ENCODE measurements around the gene IRX2.

IRX2 gene

GRCh38 chr5:2750026-2750757 is 1.3 kb downstream of the IRX2 start:
- Mint-ChIP-seq H3K9me3 (no peaks in the 10 kb centered on the region), H3K27ac (peak overlapping the region; percentile 72), H3K27me3 (peaks cover 57% of the 10 kb centered on the region), H3K4me3 (peak overlapping the region; percentile 47), H3K4me1 (ENCODE audit: low read depth) (peaks cover 9% of the 10 kb centered on the region), H3K36me3 (ENCODE audit: low read depth) (peaks cover 3% of the 10 kb centered on the region)

DNA sequence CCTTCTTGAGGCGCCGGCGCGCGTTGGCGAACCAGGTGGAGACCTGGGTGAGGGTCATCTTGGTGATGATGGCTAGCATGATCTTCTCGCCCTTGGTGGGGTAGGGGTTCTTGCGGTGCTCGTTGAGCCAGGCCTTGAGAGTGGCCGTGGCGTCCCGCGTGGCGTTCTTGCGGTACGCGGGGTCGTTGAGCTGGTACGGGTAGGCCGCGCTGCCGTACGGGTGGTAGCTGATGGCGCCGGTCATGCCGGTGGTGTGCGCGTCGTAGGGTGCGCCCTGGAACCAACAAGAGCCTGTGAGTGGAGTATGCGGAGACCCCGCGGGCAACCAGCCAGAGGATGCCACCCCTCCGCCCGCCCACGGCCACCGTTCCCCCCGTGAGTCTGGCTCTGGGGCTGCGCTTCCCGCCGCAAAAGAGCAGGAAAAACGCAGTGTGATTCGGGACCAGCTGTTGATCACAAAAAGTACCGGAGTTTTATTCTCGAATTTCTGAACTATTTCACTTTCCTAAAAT is 1.9 kb downstream of the IRX2 start:
- H3K27ac Mint-ChIP-seq: peak overlapping the region; percentile 72
- H3K36me3 Mint-ChIP-seq (ENCODE audit: low read depth): peaks cover 3% of the 10 kb centered on the region
- H3K4me1 Mint-ChIP-seq (ENCODE audit: low read depth): peaks cover 9% of the 10 kb centered on the region
- no peaks in the 10 kb centered on the region for H3K9me3 Mint-ChIP-seq
- peak overlapping the region; percentile 47 for H3K4me3 Mint-ChIP-seq
- peaks cover 61% of the 10 kb centered on the region for H3K27me3 Mint-ChIP-seq

DNA sequence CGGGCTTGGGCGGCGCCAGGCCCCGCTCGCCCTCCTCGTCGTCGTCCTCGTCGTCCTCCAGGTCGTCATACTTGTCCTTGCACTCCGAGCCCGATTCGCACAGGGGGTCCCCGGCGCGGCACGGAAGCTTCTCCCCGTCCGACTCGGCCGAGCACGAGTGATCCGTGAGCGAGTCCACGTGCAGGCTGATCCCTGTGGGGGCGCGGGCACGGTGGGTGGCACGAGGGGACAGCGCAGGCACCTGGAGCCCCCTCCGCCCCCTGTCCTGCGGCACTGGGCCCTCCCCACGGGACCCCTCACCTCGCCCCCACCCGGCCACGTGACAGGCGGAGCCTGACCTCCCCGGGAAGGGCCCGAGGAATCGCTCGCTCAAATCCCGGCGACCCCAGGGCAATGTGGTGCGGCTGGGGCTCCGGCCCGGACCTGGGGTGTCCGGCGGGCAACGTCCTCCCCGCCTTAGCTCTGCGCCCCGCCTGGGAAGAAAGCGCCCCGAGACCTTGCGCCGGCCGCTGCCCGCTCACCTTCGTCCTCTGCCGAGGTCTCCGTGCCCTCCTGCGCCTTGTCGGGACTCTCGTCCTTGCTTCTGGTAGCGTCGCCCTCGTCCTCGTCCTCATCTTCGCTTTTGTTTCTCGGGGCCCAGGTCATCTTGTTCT is 2.5 kb downstream of the IRX2 start:
- Mint-ChIP-seq H3K4me3 (no peak overlapping the region), H3K27ac (peak overlapping the region; percentile 68), H3K36me3 (ENCODE audit: low read depth) (peaks cover 3% of the 10 kb centered on the region), H3K9me3 (no peaks in the 10 kb centered on the region), H3K4me1 (ENCODE audit: low read depth) (peaks cover 5% of the 10 kb centered on the region), H3K27me3 (peaks cover 61% of the 10 kb centered on the region)

DNA sequence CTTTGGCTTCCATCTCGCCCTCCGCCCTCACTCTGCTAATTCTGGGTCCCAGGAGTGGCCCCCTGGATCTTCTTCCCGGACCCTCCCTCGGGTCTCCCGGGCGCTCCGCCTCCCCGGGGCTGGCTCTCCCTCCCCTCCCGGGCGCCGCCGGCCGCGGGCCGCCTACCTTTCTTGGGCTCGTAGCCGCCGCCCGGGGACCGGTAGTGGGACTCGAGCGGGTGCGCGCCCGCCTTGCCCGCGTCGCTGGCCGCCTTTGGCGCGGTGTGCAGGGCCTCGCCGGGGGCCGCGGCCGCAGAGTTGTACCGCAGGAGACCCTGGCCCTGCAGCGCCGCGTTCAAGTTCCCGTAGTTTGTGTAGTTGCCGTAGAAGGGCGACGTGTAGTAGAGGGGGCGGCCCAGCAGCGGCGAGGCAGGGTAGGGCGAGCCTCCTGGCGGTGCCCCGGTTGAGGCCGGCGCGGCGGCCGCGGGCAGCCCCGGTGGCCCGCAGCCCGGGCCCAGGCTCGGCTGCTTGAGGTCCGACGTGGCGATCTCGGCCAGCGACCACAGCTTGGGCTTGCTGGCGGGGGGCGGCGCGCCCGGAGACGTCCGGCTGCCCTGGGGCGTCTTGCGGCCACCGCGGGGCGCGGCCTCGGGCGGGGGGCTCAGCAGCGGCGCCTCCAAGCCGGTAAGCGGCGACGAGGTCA is 3.2 kb downstream of the IRX2 start:
- no peak overlapping the region for H3K27ac Mint-ChIP-seq
- peaks cover 4% of the 10 kb centered on the region for H3K4me1 Mint-ChIP-seq (ENCODE audit: low read depth)
- H3K4me3 Mint-ChIP-seq: no peak overlapping the region
- H3K9me3 Mint-ChIP-seq: no peaks in the 10 kb centered on the region
- peaks cover 62% of the 10 kb centered on the region for H3K27me3 Mint-ChIP-seq
- peaks cover 3% of the 10 kb centered on the region for H3K36me3 Mint-ChIP-seq (ENCODE audit: low read depth)

- H3K36me3 Mint-ChIP-seq (ENCODE audit: low read depth): peaks cover 3% of the 10 kb centered on the region
Observed at GRCh38 chr5:2747363-2748162, 3.9 kb downstream of the IRX2 start.

GRCh38 chr5:2746561-2747032 is 4.9 kb downstream of the IRX2 start:
- Mint-ChIP-seq H3K27me3 (peaks cover 68% of the 10 kb centered on the region), H3K27ac (no peak overlapping the region), H3K4me3 (no peak overlapping the region), H3K4me1 (ENCODE audit: low read depth) (peaks cover 4% of the 10 kb centered on the region), H3K36me3 (ENCODE audit: low read depth) (peaks cover 3% of the 10 kb centered on the region), H3K9me3 (no peaks in the 10 kb centered on the region)

More at GRCh38 chr5:2747363-2748162, 3.9 kb downstream of the IRX2 start:
- Mint-ChIP-seq H3K27ac (no peak overlapping the region), H3K9me3 (no peaks in the 10 kb centered on the region), H3K27me3 (peaks cover 63% of the 10 kb centered on the region), H3K4me1 (ENCODE audit: low read depth) (peaks cover 4% of the 10 kb centered on the region), H3K4me3 (no peak overlapping the region)

DNA sequence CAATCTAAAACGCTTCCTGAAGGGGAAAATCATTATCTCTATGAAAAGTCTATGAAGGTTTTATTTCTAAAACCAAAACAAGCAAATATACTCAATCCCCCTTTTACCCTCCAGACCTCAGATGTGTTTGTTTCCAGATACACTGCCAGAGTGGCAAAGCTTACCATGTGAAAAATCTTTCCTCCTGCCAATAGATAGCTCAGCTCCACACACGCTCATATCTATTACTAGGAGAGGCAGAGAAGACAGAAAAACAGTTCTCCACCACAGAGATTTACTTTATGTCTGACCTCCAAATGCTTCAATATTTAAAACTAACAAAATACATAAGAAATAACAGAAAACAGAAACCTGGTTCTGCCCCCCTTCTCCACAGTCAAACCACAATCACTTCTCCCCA is 7.0 kb downstream of the IRX2 start:
- Mint-ChIP-seq H3K27me3 (peaks cover 69% of the 10 kb centered on the region), H3K36me3 (ENCODE audit: low read depth) (no peaks in the 10 kb centered on the region), H3K4me3 (no peak overlapping the region), H3K9me3 (no peaks in the 10 kb centered on the region), H3K27ac (no peak overlapping the region), H3K4me1 (ENCODE audit: low read depth) (peaks cover 3% of the 10 kb centered on the region)

- Mint-ChIP-seq H3K36me3 (ENCODE audit: low read depth) (no peaks in the 10 kb centered on the region), H3K4me1 (ENCODE audit: low read depth) (no peaks in the 10 kb centered on the region), H3K27ac (no peak overlapping the region), H3K4me3 (no peak overlapping the region), H3K9me3 (no peaks in the 10 kb centered on the region), H3K27me3 (peaks cover 72% of the 10 kb centered on the region)
Observed at GRCh38 chr5:2742921-2743679, 8.4 kb downstream of the IRX2 start.

DNA sequence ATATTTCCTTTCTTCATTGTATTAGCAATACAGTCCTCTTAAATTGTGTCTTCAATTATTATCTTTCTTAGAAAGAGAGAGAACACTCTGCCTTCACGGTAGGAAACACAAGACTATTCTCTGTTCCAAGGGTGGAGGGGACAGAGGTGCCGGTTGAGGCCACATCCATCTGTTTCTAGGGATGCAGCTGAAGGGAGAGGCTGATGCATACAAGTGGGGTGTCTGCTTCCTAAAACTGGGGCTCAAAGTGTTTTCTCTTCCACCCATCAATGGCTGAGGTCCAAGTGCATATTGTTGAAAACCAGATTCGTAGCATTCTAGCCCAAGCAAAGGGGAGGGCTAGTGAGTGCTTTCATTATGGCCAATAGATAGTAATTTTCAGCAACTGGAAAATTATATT is 9.5 kb downstream of the IRX2 start:
- no peaks in the 10 kb centered on the region for H3K4me1 Mint-ChIP-seq (ENCODE audit: low read depth)
- peaks cover 74% of the 10 kb centered on the region for H3K27me3 Mint-ChIP-seq
- H3K9me3 Mint-ChIP-seq: no peaks in the 10 kb centered on the region
- no peaks in the 10 kb centered on the region for H3K36me3 Mint-ChIP-seq (ENCODE audit: low read depth)
- H3K4me3 Mint-ChIP-seq: no peak overlapping the region
- H3K27ac Mint-ChIP-seq: no peak overlapping the region

GRCh38 chr5:2740876-2741555 is 10.5 kb downstream of the IRX2 start:
- H3K4me3 Mint-ChIP-seq: no peak overlapping the region
- no peak overlapping the region for H3K27ac Mint-ChIP-seq
- no peaks in the 10 kb centered on the region for H3K9me3 Mint-ChIP-seq
- no peaks in the 10 kb centered on the region for H3K36me3 Mint-ChIP-seq (ENCODE audit: low read depth)
- H3K27me3 Mint-ChIP-seq: peaks cover 72% of the 10 kb centered on the region
- H3K4me1 Mint-ChIP-seq (ENCODE audit: low read depth): no peaks in the 10 kb centered on the region

DNA sequence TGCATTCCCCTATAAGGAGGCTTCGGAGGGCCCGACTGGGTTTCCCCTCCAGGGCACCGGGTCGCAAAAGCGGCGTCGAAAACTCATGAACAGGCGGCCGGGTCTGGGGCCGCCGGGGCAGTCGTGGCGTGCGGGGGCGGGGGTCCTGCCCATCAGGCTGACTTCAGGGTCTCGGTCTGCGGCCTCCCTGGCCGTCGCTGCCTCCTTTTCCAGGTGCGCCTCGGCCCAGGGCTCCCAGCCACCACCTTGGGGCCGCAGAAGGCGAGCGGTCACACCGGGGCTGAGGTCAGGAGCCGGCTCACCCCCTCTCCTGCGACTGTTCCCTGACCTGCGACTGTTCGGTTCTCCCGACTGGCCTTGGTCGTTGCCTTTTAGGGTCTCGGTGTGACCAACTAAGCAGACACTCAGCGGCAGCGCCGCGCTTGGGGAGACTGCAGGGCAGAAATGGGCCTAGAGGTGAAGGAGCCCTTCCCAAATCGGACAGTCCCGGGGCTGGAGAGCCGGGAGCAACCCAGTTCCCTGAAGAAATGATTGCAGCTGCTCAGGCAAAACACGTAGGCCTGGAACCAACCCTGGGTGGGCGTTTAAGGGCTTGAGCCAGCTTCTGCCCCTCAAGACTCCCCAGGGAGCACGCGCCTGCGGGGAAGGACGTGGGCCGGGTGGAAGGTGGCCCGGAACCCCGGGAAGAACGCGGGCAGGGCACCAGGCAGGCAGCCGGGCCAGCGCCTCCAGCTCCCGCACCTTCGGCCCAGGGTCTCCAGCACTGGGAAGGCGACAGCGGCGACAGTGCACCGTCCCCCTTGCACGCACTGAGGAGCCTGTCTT is 11.2 kb downstream of the IRX2 start:
- Mint-ChIP-seq H3K4me3 (no peak overlapping the region), H3K27me3 (peaks cover 69% of the 10 kb centered on the region), H3K9me3 (no peaks in the 10 kb centered on the region), H3K36me3 (ENCODE audit: low read depth) (no peaks in the 10 kb centered on the region), H3K4me1 (ENCODE audit: low read depth) (no peaks in the 10 kb centered on the region), H3K27ac (no peak overlapping the region)

DNA sequence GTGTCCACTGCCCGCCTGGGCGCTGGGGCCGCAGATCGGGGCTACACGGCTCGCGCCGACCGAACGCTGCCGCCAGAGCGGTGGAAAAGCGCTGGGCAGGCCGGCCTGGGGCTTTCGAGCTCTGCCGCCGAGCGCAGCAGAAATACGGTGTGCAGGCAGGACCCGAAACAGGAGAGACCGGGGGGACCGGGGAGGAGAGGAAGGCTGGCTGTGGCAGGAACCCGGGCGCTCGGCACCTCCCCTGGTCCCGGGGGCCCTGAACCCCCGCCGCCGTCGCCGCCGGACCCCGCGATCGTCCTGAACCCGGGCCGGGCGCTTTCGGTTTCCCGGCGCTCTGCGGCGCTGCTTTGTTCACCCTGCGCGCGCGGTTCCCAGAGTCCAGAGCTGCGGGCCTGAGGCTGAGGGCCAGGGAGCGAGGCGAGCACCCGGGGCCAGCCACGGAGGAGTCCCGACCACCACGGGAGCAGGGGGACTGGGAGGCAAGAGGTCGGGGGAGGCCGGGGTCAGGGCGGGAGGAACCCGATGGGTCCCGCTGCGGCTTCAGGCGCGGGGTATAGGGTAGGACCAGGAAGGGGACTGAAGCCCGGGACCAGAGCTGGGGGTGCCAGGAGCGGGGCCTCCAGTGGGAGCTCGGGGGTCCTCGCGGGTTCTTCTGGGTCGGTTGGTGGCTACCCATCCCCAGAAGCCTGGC is 12.0 kb downstream of the IRX2 start:
- peaks cover 63% of the 10 kb centered on the region for H3K27me3 Mint-ChIP-seq
- H3K36me3 Mint-ChIP-seq (ENCODE audit: low read depth): no peaks in the 10 kb centered on the region
- H3K9me3 Mint-ChIP-seq: no peaks in the 10 kb centered on the region
- H3K27ac Mint-ChIP-seq: no peak overlapping the region
- no peak overlapping the region for H3K4me3 Mint-ChIP-seq
- no peaks in the 10 kb centered on the region for H3K4me1 Mint-ChIP-seq (ENCODE audit: low read depth)

Measured in stimulated activated naive CD8-positive, alpha-beta T cell treated with anti-CD3 and anti-CD28 coated beads, Interleukin-15, Interleukin-2, amounts not matched to agents 100 ng/mL and 50 ng/mL, for 24 hours (primary cell).